ENCODE measurements around the gene RAB36. TPM values are rescaled to one million over a fixed set of nuclear protein-coding genes. Genes with fewer than 3 reads are reported as not detected.

RAB36 gene
- total and polyA plus RNA-seq, 12 donors = 4.0 to 13.0 (median 7.2) TPM

GRCh38 chr22:23203452-23204124 lies 58.3 kb downstream of the RAB36 start:
- Histone ChIP-seq H3K27ac (peak overlapping the region in 2 of 5 donors; percentile 70 to 78), H3K4me1 (replicated peaks in 1 of 2) (peaks cover 8 to 50% of the 10 kb centered on the region in 2 donors), H3K4me3 (no peak overlapping the region), H3K9me3 (replicated peaks in 1 of 3) (no peaks in the 10 kb centered on the region), H3K36me3 (replicated peaks in 1 of 2) (no peaks in the 10 kb centered on the region), H3K27me3 (no peaks in the 10 kb centered on the region)
- no peak for DNase-seq
- intact Hi-C loops (cut with DNase I) = no loop called here
- TF ChIP-seq CTCF (IDR thresholded peaks at IDR 0.05) = no peak
- TF ChIP-seq POLR2A (IDR thresholded peaks at IDR 0.05) = no peak
- WGBS, 4 donors = 71 to 87% (median 76%) methylated on average over 7 of the region's 7 CpGs

GRCh38 chr22:23204125-23204488 lies 58.8 kb downstream of the RAB36 start:
- Histone ChIP-seq H3K27me3 (no peaks in the 10 kb centered on the region), H3K4me3 (no peak overlapping the region), H3K9me3 (replicated peaks in 1 of 3) (no peaks in the 10 kb centered on the region), H3K27ac (peak overlapping the region in 2 of 5 donors; percentile 70 to 78), H3K4me1 (replicated peaks in 1 of 2) (peaks cover 8 to 48% of the 10 kb centered on the region in 2 donors), H3K36me3 (replicated peaks in 1 of 2) (no peaks in the 10 kb centered on the region)
- no peak for TF ChIP-seq CTCF (IDR thresholded peaks at IDR 0.05)
- TF ChIP-seq POLR2A (IDR thresholded peaks at IDR 0.05) = no peak
- 64 to 75% (median 68%) methylated on average over 11 of the region's 11 CpGs for WGBS, 4 donors
- intact Hi-C loops (cut with DNase I) = no loop called here
- peak in 2 of 7 donors; percentile 46 to 52 for DNase-seq

- H3K4me3 ChIP-seq = no peak overlapping the region
Measured at GRCh38 chr22:23204541-23205157, 59.4 kb downstream of the RAB36 start.

More at GRCh38 chr22:23204541-23205157, 59.4 kb downstream of the RAB36 start:
- peak; percentile 49 to 80 (median 65) for DNase-seq
- intact Hi-C loops (cut with DNase I) = no loop called here
- no peak for TF ChIP-seq POLR2A (IDR thresholded peaks at IDR 0.05)
- peak in 2 of 6 experiments; percentile 19 to 25 for TF ChIP-seq CTCF (IDR thresholded peaks at IDR 0.05)
- Histone ChIP-seq H3K27me3 (no peaks in the 10 kb centered on the region), H3K4me1 (replicated peaks in 1 of 2) (peaks cover 8 to 43% of the 10 kb centered on the region in 2 donors), H3K9me3 (replicated peaks in 1 of 3) (no peaks in the 10 kb centered on the region), H3K36me3 (replicated peaks in 1 of 2) (no peaks in the 10 kb centered on the region), H3K27ac (peak overlapping the region in 3 of 5 donors; percentile 13 to 78 (median 70))
- 35 to 71% (median 40%) methylated on average over 9 to 11 of the region's 11 CpGs for WGBS, 4 donors

Measured in adrenal gland (tissue), 12 donors.